ENCODE data around the gene RANBP3L. TPM values are rescaled to one million over a fixed set of nuclear protein-coding genes. Genes with fewer than 3 reads are reported as not detected.
"Not testable (repeated sequence)": the region's sequence is repeated elsewhere in the genome, so short reads cannot be mapped to it uniquely, and the experiment has no call there.

Gene RANBP3L
- total and polyA plus RNA-seq, 2 experiments from 2014 or later = 0.48 to 0.57 TPM

DNA sequence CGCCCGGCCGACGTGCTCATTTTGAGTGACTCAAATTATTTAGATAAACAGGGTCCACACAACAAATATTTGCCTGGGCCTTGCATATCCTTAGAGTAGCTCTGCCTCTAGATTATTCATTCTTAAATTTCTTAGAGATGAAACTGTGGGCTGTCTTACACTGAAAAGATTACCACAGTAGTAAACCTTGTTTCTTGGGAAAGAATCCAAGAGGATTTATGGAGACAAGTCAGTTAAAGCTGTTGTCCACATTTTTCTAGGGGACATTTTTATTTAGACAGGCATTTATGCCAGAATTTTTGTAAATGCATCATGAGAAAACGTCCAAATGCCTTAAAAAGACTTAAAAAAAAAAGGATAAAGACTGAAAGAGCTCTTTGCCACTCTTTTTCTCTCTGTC is 32.6 kb upstream of the RANBP3L start:
- Histone ChIP-seq H3K4me3 (no peak overlapping the region), H3K4me1 (ENCODE audit: low read depth) (no peaks in the 10 kb centered on the region), H3K9me3 (ENCODE audit: low read depth) (no peaks in the 10 kb centered on the region), H3K27ac (no peak overlapping the region), H3K36me3 (no peaks in the 10 kb centered on the region), H3K27me3 (no peaks in the 10 kb centered on the region)
- no peak for DNase-seq (ENCODE audit: low read depth in 1 of 2, low spot score in 1 of 2)
- TF ChIP-seq CTCF (IDR thresholded peaks at IDR 0.05; ENCODE audit: low read depth, low read length) = no peak

DNA sequence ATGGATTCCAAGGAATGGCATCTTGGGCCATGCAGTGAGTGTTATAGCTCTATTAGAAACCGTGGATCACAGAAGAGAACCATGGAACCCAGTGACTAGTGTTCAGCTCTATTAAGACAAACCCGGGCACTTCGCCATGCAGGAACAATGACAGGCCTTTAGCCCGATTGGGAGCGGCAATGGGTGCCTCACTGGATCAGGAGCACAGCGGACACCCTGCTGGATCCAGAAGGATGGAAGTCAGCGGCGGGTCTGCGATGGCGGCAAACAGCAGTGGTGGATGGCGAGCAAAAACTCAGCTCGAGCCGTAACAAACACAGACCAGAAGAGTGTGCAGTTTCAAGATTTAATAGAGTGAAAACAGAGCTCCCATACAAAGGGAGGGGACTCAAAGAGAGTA is 31.0 kb upstream of the RANBP3L start:
- DNase-seq (ENCODE audit: low read depth in 1 of 2, low spot score in 1 of 2); H3K9me3 ChIP-seq (ENCODE audit: low read depth); H3K27me3 ChIP-seq; H3K27ac ChIP-seq; H3K4me1 ChIP-seq (ENCODE audit: low read depth); H3K36me3 ChIP-seq; H3K4me3 ChIP-seq: not testable (repeated sequence)

GRCh38 chr5:36325196-36325595 is 23.5 kb upstream of the RANBP3L start:
- Histone ChIP-seq H3K4me3 (no peak overlapping the region), H3K9me3 (ENCODE audit: low read depth) (no peaks in the 10 kb centered on the region), H3K36me3 (no peaks in the 10 kb centered on the region), H3K27ac (no peak overlapping the region), H3K27me3 (no peaks in the 10 kb centered on the region), H3K4me1 (ENCODE audit: low read depth) (no peaks in the 10 kb centered on the region)
- no peak for DNase-seq (ENCODE audit: low read depth in 1 of 2, low spot score in 1 of 2)
- no peak for TF ChIP-seq CTCF (IDR thresholded peaks at IDR 0.05; ENCODE audit: low read depth, low read length)

DNA sequence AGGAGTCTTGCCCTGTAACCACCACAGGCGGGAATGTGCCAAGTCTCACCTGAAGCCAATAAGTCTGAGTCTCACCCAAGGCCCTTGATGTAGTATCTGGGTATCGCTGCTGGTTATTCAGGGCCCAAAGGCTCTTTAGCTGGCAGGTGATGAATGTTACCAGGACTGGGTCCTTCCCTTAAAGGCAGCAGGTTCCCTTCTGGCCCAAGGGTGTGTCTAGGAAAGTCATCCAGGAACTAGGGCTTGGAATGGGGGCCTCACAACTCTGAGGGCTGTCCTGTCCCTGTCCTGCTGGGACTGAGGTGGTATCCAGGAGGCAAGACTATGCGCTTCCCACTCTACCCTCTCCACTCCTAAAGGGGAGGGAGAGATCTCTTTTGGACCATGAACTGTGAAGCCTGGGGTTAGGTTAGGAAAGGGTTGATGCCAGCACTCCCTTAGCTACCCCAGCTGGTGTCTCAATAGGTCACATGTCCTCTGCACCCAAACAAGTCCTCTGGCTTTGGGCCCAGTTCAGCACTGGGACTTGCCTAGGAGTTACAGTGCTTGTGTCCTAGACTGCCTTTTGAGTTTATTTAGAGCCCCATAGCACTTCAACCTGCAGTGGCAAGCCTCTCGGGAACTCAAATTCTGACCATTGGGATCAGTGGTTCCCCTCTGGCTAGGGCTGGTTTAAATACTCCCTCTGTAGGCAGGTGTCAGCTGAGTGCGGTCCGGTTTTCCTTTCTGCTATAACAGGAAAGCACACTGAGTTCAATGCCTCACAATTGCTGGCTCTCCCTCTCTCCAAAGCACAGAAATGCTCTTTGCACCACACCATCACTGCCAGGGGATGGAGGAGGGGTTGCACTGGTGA is 22.5 kb upstream of the RANBP3L start:
- Histone ChIP-seq H3K4me1 (ENCODE audit: low read depth) (no peaks in the 10 kb centered on the region), H3K27ac (no peak overlapping the region), H3K27me3 (no peaks in the 10 kb centered on the region), H3K36me3 (no peaks in the 10 kb centered on the region), H3K9me3 (ENCODE audit: low read depth) (no peaks in the 10 kb centered on the region), H3K4me3 (no peak overlapping the region)
- no peak for DNase-seq (ENCODE audit: low read depth in 1 of 2, low spot score in 1 of 2)
- TF ChIP-seq CTCF (IDR thresholded peaks at IDR 0.05; ENCODE audit: low read depth, low read length) = no peak

DNA sequence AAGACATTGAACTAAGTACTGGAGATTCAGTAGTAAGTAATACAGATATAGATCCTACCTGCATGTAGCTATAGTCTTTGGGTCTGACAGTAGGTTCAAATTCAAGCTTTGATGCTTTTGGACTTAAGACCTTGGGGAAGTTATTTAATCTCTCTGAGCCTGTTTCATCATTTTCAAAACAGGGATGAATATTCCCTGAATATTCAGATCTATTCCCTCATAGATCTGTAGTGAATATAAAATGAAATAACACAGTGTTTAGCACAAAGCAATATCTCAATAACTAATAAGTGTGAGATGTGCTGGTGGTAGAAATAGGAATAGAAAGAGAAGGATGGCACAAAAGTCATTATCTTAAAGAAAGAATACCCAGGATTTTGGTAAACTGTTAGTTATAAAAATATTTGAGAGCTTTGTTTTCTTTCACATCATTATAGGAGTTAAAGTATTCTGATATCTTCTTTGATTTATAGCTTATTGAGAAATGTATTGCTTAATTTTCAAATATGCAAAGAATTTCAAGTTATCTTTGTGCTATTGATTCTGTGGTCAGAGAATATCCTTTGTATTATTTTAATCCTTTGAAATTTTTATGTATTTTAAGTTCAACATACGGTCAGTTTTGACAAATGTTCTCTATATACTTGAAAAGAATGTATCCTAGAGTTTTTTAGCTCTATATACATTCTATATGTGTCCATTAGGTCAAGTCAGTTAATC is 11.4 kb upstream of the RANBP3L start:
- DNase-seq (ENCODE audit: low read depth in 1 of 2, low spot score in 1 of 2) = no peak
- Histone ChIP-seq H3K27me3 (no peaks in the 10 kb centered on the region), H3K4me3 (no peak overlapping the region), H3K27ac (no peak overlapping the region), H3K4me1 (ENCODE audit: low read depth) (no peaks in the 10 kb centered on the region), H3K9me3 (ENCODE audit: low read depth) (no peaks in the 10 kb centered on the region), H3K36me3 (no peaks in the 10 kb centered on the region)
- no peak for TF ChIP-seq CTCF (IDR thresholded peaks at IDR 0.05; ENCODE audit: low read depth, low read length)

- Histone ChIP-seq H3K27ac (no peak overlapping the region), H3K9me3 (ENCODE audit: low read depth) (no peaks in the 10 kb centered on the region), H3K36me3 (no peaks in the 10 kb centered on the region), H3K4me3 (no peak overlapping the region), H3K4me1 (ENCODE audit: low read depth) (no peaks in the 10 kb centered on the region), H3K27me3 (no peaks in the 10 kb centered on the region)
- TF ChIP-seq CTCF (IDR thresholded peaks at IDR 0.05; ENCODE audit: low read depth, low read length) = no peak
- DNase-seq (ENCODE audit: low read depth in 1 of 2, low spot score in 1 of 2) = peak in 1 of 2 donors; percentile 3
These were observed 10.3 kb upstream of the RANBP3L start for GRCh38 chr5:36311956-36312355.
